DMS53 (cell line): Measurements from ENCODE around the gene CDH6.

Experiments used
- DNase-seq: peaks from one replicate; lab custom pipeline; 2025; lab: John Stamatoyannopoulos, UW

Gene CDH6

DNA sequence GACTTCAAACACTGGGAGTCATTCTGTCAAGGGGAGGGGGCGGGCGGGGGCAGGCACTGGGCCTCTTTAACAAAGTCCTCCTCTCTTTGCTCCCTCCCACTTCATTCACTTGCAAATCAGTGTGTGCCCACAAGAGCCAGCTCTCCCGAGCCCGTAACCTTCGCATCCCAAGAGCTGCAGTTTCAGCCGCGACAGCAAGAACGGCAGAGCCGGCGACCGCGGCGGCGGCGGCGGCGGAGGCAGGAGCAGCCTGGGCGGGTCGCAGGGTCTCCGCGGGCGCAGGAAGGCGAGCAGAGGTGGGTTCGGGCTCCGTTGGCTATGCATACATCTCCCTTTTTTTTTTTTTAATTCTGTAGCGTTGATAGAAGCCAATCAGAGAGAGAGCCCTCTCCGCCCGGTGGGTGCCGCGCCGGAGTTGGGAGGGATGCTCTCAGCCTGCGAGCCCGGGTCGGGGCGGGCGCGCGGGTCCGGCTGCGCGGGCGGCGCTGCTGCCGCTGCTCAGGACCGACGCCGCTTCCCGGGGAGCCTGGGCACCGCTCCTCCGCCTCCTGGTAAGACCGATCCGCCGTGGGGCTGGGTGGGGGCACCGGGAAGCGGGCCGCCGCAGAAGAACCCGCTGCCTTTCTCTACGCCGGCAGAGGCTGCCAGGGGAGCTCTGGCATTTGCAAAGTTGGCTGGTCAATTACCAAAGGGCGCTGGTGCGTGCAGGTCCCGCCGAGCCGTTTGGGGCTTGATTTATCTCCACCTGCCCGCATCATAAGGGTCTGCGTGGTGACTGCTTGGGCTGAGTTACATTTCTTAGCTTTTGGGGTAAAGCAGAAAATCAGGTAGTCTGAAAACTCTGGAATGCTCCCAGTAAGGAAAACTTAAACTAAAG, at the start of gene CDH6:
Gene CDH6, plus strand, starts transcription at position 96 of the 877 bp plus-strand sequence. CDS start 73,788 bp downstream, outside the sequence.
- peak; percentile 58 for DNase-seq

DNA sequence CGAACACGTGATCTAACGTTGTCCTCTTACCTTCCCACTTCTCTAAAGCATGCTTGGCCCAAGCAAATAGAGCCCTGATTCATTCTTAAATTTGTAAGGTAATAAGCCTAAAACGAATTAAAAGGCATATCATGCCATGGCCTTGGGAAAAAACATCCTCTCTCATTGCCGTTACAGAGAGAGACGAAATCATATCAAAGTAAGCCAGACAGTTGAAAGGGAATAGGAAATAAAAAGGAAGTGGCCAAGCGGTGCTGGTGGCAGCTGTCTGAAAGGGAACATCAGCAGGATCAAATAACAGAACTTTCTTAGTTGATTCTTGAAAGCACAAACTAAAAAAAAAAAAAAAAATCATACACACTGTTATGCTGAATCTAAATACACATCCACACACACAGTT, 49.1 kb upstream of the CDH6 start:
- DNase-seq: no peak

DNA sequence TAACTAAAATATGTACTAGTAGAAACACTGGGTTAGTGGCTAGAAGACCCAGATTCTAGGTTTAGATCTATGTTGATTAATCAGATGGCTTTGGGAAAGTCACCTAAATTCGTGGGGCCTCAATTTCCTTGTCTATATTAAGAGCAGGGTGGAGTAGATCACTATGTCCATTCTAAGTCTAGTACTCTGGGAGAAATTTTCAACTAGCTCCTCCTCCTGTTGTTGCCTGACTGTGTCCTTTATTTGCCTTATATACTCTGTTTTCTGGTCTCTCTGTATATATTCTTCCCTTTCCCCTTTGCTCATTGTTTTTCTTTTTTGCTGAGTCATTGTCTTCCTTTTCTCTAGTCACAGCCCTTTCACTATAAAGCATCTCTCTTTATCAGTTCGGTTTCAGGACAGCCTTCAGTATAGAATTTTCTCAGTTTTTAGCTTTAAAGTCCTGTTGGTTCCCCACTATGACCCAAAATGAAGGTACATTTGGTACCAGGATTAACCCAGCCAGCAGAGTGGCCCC, 44.5 kb upstream of the CDH6 start:
- peak; percentile 35 for DNase-seq

DNA sequence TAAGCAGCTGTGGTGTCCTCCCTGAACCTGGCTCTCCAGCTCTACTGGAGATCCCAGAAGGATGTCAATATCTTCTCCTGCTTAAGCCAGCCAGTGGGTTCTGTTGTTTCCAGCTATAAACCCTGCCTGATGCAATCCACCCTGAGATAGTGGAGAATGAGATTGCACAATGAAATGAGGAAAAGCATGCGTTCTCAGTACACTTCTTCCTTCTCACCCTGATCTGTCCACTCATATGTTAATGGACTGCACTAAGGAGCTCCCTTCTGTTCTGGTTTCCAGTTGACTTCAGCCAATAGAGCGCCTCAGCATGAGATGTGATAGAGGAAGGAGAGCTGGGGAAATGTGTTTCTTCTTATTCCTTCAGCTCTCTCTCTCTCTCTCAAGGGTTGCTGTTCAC, 40.0 kb upstream of the CDH6 start:
- no peak for DNase-seq

DNA sequence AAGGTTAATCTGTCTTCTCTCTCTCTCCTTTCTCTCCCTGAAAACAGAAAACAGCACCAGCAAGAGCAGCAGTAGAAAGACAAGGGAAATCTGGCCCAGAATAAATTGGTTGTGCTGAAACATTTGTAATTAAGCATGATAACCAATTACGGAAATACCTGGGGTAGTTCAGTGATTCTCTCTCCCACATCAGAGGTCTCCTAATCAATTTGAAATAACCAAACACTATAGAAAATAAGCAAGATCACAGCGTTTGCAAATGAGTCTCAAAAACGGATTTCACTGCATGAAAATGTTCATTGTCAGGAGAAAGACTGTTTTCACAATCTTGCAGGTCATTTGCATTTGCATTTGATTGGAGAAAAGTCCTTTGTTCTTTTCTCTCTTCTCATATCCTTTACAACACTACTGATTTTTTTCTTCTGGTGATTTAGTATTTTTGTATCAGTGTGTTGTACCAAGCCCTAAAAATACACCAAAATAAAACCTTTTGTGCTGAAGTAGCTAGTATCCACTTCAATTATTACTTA, 36.8 kb upstream of the CDH6 start:
- DNase-seq: no peak

DNA sequence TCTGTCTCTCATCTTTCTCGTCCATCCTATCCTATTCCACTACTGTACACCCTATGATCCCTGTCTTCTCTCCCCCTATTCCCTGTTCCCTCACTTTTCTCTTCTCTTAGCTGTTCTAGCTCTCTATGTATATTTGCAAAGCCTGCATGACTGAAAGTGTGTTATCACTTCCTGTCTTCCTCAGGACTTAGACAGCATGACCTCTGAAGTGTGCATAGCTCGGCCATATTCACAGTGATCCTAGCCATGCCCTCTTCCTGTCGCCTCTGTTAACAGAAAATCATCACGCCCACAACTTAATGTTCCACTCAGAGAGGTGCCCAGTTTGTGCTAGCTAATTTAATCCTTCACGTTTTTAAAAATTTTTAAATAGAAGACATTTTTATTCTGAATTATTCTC, 35.8 kb upstream of the CDH6 start:
- DNase-seq: peak; percentile 64

DNA sequence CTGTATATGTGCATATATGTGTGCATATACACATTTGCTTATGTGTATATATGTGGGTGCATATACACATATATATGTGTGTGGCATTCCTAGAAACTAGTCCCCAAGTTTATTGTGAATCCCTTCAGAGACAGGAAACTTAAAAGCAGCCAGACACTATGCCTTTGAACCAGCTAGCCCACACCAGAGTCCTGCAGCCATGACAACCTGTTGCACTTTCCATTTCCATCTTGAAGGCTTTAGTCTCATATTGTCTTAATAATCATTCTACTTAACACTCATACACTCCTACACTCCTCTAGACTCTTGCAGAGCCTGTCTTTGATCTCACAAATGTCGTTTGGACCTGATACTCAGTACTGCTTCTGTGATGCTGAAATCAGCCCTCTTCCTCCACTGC, 34.8 kb upstream of the CDH6 start:
- DNase-seq: no peak

DNA sequence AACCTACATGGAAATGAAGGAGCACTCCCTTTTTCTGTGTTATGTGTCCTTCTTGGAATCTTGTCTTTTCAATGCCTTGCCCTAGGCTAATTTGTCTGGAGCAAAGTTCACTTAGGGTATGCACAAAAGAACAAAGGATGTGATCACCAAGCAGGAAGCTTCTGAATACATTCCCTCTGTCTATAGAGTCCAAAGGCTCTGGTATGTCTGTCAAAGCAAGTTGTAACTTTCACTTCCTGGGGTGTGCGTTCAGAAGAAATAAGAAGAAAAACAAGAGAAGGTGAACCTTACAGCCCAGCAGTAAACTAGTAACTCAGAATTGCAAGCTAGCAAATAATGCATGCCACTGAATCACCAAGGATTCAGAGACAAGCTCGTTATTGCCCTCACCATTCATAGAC, 31.7 kb upstream of the CDH6 start:
- peak; percentile 3 for DNase-seq

DNA sequence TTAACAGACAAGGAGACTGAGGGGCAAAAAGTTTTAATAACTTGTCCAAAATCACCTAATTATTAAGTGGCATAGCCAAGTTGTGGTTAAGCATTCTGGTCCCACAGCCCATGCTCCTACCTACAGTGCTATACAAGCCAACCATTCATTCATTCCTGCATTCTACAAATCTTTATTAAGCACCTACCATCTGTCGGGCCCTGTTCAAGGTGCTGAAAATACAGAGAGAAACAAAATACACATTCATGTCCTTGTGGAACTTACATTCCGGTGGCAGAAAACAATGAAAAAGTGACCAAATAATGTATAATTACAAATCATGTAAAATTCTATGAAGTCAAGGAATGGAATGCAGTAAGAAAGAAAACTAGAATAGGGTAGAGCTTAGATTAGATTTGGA, 27.8 kb upstream of the CDH6 start:
- no peak for DNase-seq

DNA sequence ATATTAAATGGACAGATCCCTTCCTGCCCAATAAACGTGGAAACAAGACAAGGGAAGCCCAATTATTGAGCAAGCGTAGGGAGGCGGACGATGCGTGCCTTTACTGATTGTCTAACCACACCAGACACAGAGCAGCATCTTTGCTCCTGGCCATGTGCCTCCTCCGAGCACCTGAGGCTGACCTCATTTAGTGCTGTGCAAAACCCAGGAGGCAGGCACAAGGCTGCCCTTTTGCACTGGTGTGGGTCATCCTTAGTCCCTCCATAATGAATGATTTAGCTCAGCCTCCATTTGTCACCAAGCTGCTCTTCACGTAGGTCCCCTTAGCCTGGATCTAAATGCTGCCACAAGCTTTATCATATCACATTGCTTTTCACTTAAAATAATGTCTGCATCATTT, 24.1 kb upstream of the CDH6 start:
- DNase-seq: no peak

DNA sequence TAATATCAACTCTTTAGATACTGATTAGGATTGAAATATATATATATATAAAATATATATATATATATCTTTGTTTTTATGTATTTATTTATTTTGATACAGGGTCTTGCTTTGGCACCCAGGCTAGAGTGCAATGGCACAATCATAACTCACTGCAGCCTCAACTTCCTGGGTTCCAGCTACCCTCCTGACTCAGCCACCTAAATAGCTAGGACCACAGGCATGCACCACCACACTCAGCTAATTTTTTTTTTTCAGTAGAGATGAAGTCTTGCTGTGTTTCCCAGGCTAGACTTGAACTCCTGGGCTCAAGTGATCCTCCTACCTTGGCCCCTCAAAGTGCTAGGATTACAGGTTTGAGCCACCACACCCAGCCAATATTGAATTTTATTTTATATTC, 20.6 kb upstream of the CDH6 start:
- DNase-seq: no peak

DNA sequence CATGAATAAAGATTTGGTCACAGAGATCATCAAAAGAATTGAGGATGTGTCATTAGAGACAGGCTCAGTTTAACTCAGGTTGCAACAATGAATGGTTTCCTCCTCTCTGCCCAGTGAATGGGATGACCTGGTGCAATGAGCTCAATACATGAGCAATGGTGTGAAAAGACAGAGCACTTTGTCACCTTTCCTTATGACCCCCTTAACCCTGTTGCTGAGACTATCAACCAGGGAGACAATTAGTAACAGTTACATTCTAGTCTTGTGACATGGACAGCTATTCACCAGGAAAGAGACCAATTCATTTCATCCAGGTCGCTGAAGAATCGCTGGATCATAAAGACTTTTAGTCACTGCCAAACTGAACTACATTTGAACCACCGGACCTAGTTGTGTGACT, 19.9 kb upstream of the CDH6 start:
- no peak for DNase-seq

DNA sequence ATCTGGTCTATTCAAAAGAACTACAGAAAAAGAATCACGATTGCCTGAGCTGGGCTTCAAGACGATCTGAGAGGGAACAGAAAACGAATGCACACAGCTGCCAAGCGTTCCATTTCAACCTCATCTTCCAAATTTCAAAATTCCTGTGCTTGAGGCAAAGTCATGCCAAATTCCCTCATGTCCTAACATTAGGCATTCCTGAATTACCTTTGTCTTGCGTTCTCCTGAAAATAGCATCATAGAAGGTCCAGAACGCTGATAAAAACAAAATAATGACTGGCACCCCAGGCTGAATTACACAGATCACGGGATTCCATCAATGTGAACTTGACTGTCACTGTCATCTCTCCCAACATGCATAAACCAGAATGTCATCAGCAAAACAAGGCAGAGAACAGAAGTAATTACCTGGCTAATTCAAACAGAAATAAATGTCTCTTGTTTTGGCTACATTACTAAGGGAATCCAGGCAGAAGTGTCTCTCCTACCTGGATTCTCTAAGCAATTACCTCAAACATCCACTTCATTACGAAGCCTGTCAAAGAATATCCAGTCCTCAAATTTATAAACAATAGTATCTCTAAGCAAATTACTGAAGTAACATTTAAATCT, 12.0 kb upstream of the CDH6 start:
- DNase-seq: no peak

DNA sequence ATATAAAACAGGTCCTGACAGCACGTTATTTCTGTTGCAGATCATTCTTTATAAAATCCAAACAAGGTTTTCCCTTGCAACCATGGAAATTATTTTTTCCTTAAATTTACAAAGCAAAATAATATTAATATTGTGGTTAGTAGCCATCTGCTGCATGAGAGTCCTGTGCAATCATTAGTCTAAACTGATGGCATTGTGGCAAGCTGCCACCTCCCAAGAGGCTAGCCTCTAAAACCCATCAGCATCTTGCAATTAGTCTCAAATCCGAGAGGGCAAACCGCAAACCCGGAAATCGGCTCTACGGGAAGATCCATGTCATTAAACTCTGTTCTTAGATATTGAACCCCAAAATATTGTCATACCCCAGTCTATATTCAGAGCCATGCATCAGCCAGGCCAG, 11.3 kb upstream of the CDH6 start:
- no peak for DNase-seq

DNA sequence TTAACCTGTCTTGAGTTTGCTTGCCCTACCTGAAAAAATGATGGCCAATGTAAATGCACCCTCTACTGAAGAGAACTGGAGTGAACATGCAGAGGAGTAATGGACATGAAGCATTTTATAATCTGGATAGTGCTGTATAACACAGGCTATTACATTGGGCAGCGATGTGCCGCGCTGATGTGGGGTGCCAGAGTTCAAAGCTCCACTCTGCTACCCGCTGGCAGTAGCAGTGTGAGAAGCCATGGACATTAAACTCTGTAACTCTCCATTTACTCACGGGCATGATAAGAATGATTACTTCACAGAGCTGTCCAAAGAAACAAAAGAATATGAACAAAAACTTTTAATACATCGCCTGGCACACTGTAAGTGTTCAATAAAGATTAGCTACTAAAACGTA, 7.5 kb upstream of the CDH6 start:
- no peak for DNase-seq

DNA sequence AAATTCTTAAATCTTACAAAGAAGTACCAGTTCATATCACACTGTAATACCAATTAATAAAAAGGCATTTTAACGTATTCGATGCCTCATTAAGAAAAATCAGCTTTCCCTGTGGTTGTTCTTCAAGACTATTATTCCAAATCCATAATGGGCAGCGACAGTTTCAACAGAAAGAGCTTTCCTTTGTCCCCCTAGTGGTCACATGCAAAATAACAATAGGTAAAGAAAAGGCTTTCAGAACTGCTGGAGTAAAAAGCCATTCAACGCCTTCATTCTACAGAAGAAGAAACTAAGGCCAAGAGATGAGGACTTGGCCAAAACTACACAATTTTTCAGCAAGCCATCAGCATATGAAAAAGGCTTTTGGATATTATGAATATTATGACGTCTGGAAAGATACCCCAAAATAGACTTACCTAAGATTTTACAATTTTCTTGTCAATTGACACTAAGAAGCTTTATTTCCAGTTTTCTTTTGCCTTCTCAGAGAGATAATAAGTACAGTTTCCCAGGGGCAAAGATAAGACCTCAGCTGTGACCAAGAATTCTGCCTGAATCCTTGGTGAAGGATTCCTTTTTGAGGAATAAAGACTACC, 6.7 kb upstream of the CDH6 start:
- peak; percentile 66 for DNase-seq

DNA sequence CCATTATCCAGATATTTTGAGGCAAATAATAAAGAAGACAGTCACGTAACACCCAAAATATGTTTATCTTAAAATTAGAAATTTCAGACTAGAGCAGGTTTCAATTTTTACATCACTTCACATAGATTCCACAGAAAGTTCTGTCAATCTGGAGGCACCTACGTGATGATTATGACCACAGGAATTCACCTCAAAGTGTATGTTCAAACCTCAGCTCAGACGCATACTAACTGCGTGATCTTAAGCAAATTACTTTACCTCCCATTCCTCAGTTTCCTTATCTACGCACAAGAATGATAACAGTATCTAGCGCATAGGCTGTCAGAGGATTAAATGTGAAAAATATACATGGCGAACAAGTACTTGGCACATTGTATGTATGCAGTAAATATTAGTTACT, 5.9 kb upstream of the CDH6 start:
- DNase-seq: no peak

DNA sequence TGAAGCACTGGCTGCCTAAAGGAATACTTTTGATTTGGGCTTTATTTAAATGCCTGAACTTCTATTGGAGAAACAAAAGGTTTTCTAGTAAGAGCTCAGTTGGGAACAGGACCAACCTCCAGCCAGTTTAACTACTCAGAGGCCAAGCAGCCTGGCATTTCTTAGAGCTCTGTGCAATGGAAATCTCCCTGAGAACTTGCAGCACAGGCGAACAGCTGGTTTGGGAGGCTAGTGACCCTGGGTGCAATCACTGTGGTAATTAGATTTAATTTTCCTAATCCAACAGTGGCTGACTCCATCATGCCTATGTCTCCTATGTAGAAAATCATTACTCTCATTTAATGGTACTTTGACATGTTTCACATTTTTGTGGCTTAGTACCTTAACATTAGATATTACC, 1.0 kb upstream of the CDH6 start:
- no peak for DNase-seq

DNA sequence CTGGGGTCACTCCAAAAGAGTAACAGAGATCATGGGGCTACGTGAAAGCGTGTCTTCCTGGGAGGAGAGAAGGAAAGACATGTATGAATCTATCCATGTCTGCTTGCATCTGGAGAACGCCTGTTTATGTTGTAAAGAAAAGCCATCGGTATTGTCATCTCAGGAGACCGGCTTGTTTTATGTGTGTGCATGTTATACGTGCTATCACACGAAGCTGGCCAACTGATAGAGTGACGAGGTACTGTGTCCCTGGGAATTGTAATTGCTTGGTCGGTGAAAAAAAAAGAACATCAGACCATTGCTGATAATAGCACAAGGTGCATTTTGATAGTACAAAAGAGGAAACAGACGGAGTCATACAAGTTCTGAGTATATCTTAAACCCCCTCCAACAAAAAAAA, 370 bp upstream of the CDH6 start:
- DNase-seq: no peak

DNA sequence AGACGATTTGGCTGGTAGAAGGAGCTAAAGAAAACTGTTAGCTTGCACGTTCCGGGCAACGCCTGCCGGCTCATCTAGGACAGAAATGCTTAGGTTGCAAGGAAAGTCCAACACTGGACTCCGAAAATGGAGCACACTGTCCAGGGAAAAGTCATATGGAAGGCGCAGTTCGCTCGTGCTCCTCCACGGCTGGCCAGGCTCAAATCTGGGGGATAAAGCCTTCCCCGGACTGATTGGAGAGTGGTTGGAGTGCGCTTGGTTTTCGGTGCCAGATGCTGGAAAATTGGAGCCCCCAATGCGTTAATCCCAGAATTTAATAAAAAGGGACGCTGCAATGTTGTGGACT, 955 bp downstream of the CDH6 start:
- DNase-seq: peak; percentile 30

DNA sequence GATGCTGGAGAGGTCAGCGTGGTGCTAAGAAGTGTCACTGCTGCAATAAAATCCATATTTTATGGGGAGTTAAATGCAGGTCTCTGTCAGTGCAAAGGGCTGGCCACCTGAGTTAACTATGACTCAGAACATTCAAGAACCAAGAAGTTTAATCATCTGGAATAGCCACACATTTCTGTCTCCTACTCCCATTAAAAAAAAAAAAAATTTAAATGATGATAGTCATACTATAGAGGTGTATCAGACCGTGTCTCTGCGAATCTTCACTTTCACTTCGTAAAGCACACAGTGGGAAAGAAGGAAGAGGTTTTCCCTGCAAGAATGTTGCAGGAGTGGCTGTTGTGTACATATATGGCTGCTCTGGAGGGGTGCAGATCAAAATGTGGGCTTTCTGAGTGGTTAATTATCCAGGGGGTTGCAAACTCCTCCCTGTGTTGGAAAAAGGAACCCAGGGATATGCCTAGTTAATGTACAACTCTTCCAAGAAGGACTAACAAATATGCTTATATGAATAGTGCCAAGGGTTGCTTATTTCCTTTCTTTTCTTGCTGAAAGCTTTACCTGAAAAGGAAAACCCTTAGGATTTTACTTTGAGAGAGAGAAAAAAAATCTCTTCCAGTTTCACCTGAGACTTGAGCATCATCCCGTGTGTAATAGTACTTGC, 1.5 kb downstream of the CDH6 start:
- DNase-seq: peak; percentile 22

DNA sequence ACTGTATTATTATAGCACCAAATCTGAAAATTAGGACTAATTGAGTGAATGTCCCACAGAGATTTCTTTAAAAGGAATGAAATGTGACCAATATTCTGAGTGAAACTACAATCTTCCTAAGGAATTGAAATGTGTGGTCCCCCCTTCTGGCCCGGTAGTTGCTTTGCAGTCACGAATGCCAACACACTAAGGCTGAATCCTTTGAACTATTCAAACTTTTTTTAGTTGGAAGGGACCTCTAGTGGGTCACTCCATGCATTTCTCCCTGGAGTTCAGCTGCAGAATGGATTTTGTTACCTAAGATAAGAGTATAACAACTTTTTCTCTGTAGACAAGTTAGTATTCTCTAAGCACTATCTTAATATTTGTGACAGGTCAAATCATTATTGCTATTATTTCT, 2.8 kb downstream of the CDH6 start:
- DNase-seq: no peak
